IMR-90 (cell line): ENCODE results near the gene ADGRD1. TPM values are rescaled to one million over a fixed set of nuclear protein-coding genes. Genes with fewer than 3 reads are reported as not detected.

Experiments
- ATAC-seq: fragments of 200-7000 bp; cut with Tn5 transposase; 2 replicates; pipeline ENCODE4 v1.9.1; 2020; ENCODE audit warnings: low read depth, mild to moderate bottlenecking, moderate library complexity
- BruUV-seq: library from RNA; stranded (reverse); fragments of 400-500 nt; replicated peaks from 2 replicates; lab custom pipeline; 2021; lab: Mats Ljungman, UMichigan
- CTCF ChIA-PET: fragments of 300-600 bp; formaldehyde crosslinking; extraction: SDS; loops from one replicate; lab custom pipeline; 2021; ENCODE audit warnings: antibody characterized with exemption; lab: Yijun Ruan, JAX
- POLR2A ChIA-PET: fragments of 300-600 bp; sonication (Branson Sonifier 250); formaldehyde crosslinking; loops from one replicate; lab custom pipeline; 2022; ENCODE audit warnings: antibody characterized with exemption; ENCODE audit not compliant: unreplicated experiment; lab: Charles Lee
- DNase-seq: peaks from one replicate; pipeline ENCODE4 v3.0.0; 2013
- H2AFZ ChIP-seq: replicated peaks from 2 replicates; pipeline ENCODE3; 2013; ENCODE audit warnings: low read length, mild to moderate bottlenecking; ENCODE audit not compliant: poor library complexity
- H2AK5ac ChIP-seq: 2 replicates; pipeline ENCODE4 v1.6.1; 2013; ENCODE audit warnings: low read depth, low read length, inconsistent platforms
- H2AK9ac ChIP-seq: replicated peaks from 2 replicates; pipeline ENCODE3; 2013; ENCODE audit warnings: mild to moderate bottlenecking, low read depth, low read length, moderate library complexity; ENCODE audit not compliant: poor library complexity
- H2BK120ac ChIP-seq: 2 replicates; pipeline ENCODE4 v1.6.1; 2013; ENCODE audit warnings: low read depth, low read length, inconsistent platforms
- H2BK15ac ChIP-seq: 3 replicates; pipeline ENCODE4 v1.6.1; 2013; ENCODE audit warnings: low read depth, low read length, inconsistent platforms
- H2BK20ac ChIP-seq: 2 replicates; pipeline ENCODE4 v1.6.1; 2013; ENCODE audit warnings: low read depth, mild to moderate bottlenecking, inconsistent platforms, low read length, moderate library complexity
- H2BK5ac ChIP-seq: 2 replicates; pipeline ENCODE4 v1.6.1; 2013; ENCODE audit warnings: mild to moderate bottlenecking, low read depth, low read length, inconsistent platforms; ENCODE audit not compliant: poor library complexity, severe bottlenecking
- H3K14ac ChIP-seq: replicated peaks from 2 replicates; pipeline ENCODE4 v1.6.1; 2013; ENCODE audit warnings: low read depth, low read length, inconsistent platforms
- H3K18ac ChIP-seq: 2 replicates; pipeline ENCODE4 v1.6.1; 2013; ENCODE audit warnings: low read depth, low read length, control low read depth
- H3K23ac ChIP-seq: 2 replicates; pipeline ENCODE4 v1.6.1; 2013; ENCODE audit warnings: low read depth, low read length, inconsistent platforms
- H3K27ac ChIP-seq: 2 replicates; pipeline ENCODE4 v1.5.1; 2013; ENCODE audit warnings: mild to moderate bottlenecking, control low read depth, low read length; ENCODE audit not compliant: insufficient read depth
- H3K27me3 ChIP-seq: 2 replicates; pipeline ENCODE4 v1.6.1; 2013; ENCODE audit warnings: low read length; ENCODE audit not compliant: control insufficient read depth, insufficient read depth
- H3K36me3 ChIP-seq: 2 replicates; pipeline ENCODE4 v1.6.1; 2013; ENCODE audit warnings: low read length, mixed read lengths; ENCODE audit not compliant: control insufficient read depth, insufficient read depth
- H3K4ac ChIP-seq: 2 replicates; pipeline ENCODE4 v1.6.1; 2013; ENCODE audit warnings: low read depth, low read length, inconsistent platforms
- H3K4me1 ChIP-seq: 2 replicates; pipeline ENCODE4 v1.6.1; 2013; ENCODE audit warnings: low read length, mixed read lengths; ENCODE audit not compliant: control insufficient read depth, insufficient read depth
- H3K4me2 ChIP-seq: 2 replicates; pipeline ENCODE4 v1.6.1; 2013; ENCODE audit warnings: low read depth, mild to moderate bottlenecking, control low read depth, low read length, moderate library complexity
- H3K4me3 ChIP-seq: 2 replicates; pipeline ENCODE4 v1.5.1; 2013; ENCODE audit warnings: low read depth, mild to moderate bottlenecking, control low read depth, low read length, moderate library complexity; ENCODE audit not compliant: insufficient read depth
- H3K56ac ChIP-seq: 2 replicates; pipeline ENCODE4 v1.6.1; 2013; ENCODE audit warnings: low read length, inconsistent platforms; ENCODE audit not compliant: insufficient read depth; ENCODE audit errors: extremely low read depth
- H3K79me1 ChIP-seq, 2 experiments: 2 replicates each; pipeline ENCODE4 v1.6.1; 2013; ENCODE audit warnings: low read length in 2 of 2, inconsistent platforms in 1 of 2, low read depth in 1 of 2
- H3K9ac ChIP-seq: 2 replicates; pipeline ENCODE4 v1.6.1; 2013; ENCODE audit warnings: low read depth, low read length, control low read depth
- H3K9me1 ChIP-seq: 2 replicates; pipeline ENCODE4 v1.6.1; 2013; ENCODE audit warnings: low read length, inconsistent platforms; ENCODE audit not compliant: insufficient read depth
- H3K9me3 ChIP-seq: 2 replicates; pipeline ENCODE4 v1.6.1; 2013; ENCODE audit warnings: low read length; ENCODE audit not compliant: control insufficient read depth, insufficient read depth
- H4K20me1 ChIP-seq: 2 replicates; pipeline ENCODE4 v1.6.1; 2013; ENCODE audit warnings: low read length, inconsistent platforms; ENCODE audit not compliant: insufficient read depth
- H4K5ac ChIP-seq: 2 replicates; pipeline ENCODE4 v1.6.1; 2013; ENCODE audit warnings: mild to moderate bottlenecking, low read depth, low read length, control low read depth
- H4K8ac ChIP-seq, 2 experiments: 2 replicates each; pipeline ENCODE4 v1.6.1; 2013; ENCODE audit warnings: low read depth in 2 of 2, low read length in 2 of 2, control low read depth in 1 of 2, inconsistent platforms in 1 of 2
- H4K91ac ChIP-seq: 2 replicates; pipeline ENCODE4 v1.6.1; 2013; ENCODE audit warnings: low read depth, low read length, inconsistent platforms; ENCODE audit not compliant: insufficient read depth
- BHLHE40 ChIP-seq: fragments of 150-350 bp; IDR thresholded peaks from 2 replicates; pipeline ENCODE4 v1.6.1; 2016; ENCODE audit warnings: mild to moderate bottlenecking, low read depth, low read length
- CEBPB ChIP-seq: IDR thresholded peaks from 2 replicates; pipeline ENCODE4 v1.6.1; 2012; ENCODE audit warnings: low read depth, low read length, improper control_type of control experiment
- CHD1 ChIP-seq: IDR thresholded peaks from 2 replicates; pipeline ENCODE4 v1.6.1; 2012; ENCODE audit warnings: low read depth, low read length, improper control_type of control experiment
- CTCF ChIP-seq: conservative IDR thresholded peaks from 2 replicates; pipeline ENCODE4 v1.5.1; 2012; ENCODE audit warnings: mild to moderate bottlenecking, low read depth, low read length, improper control_type of control experiment
- ELK1 ChIP-seq: fragments of 150-350 bp; IDR thresholded peaks from 2 replicates; pipeline ENCODE4 v1.6.1; 2016; ENCODE audit warnings: low read depth, mild to moderate bottlenecking, low read length, moderate library complexity, borderline replicate concordance
- FOS ChIP-seq: fragments of 150-350 bp; IDR thresholded peaks from 2 replicates; pipeline ENCODE4 v1.6.1; 2016; ENCODE audit warnings: low read depth, low read length
- MAFK ChIP-seq: IDR thresholded peaks from 2 replicates; pipeline ENCODE4 v1.6.1; 2012; ENCODE audit warnings: low read depth, low read length, improper control_type of control experiment
- MAZ ChIP-seq: IDR thresholded peaks from 2 replicates; pipeline ENCODE4 v1.6.1; 2012; ENCODE audit warnings: low read depth, mild to moderate bottlenecking, low read length, improper control_type of control experiment, moderate library complexity, borderline replicate concordance
- MXI1 ChIP-seq: IDR thresholded peaks from 2 replicates; pipeline ENCODE4 v1.6.1; 2012; ENCODE audit warnings: low read depth, mild to moderate bottlenecking, low read length, moderate library complexity, borderline replicate concordance
- NFE2L2 ChIP-seq: fragments of 150-350 bp; IDR thresholded peaks from 2 replicates; pipeline ENCODE4 v1.6.1; 2016; ENCODE audit warnings: low read depth, mild to moderate bottlenecking, low read length
- POLR2A ChIP-seq: IDR thresholded peaks from 2 replicates; pipeline ENCODE4 v1.6.1; 2012; ENCODE audit warnings: mild to moderate bottlenecking, low read depth, low read length
- RAD21 ChIP-seq: IDR thresholded peaks from 2 replicates; pipeline ENCODE4 v1.6.1; 2012; ENCODE audit warnings: low read length, improper control_type of control experiment
- RCOR1 ChIP-seq: IDR thresholded peaks from 2 replicates; pipeline ENCODE4 v1.6.1; 2012; ENCODE audit warnings: mild to moderate bottlenecking, low read length, improper control_type of control experiment; ENCODE audit not compliant: insufficient replicate concordance
- RFX5 ChIP-seq: IDR thresholded peaks from 2 replicates; pipeline ENCODE4 v1.8.0; 2012; ENCODE audit warnings: low read depth, mild to moderate bottlenecking, low read length, moderate library complexity
- SMC3 ChIP-seq: fragments of 150-350 bp; IDR thresholded peaks from 2 replicates; pipeline ENCODE4 v1.6.1; 2016; ENCODE audit warnings: low read depth, mild to moderate bottlenecking, antibody characterized with exemption, low read length, moderate library complexity
- USF2 ChIP-seq: fragments of 150-350 bp; IDR thresholded peaks from 2 replicates; pipeline ENCODE4 v1.6.1; 2017; ENCODE audit warnings: mild to moderate bottlenecking, antibody characterized with exemption, low read length, low read depth
- WGBS, 2 experiments: methylation state at CpG; one replicate each; pipeline versions ENCODE4 v1.1.5 to v1.1.7; 2013; ENCODE audit warnings: missing lambda C conversion rate in 2 of 2; ENCODE audit not compliant: insufficient read length in 1 of 2; ENCODE audit errors: extremely low coverage in 2 of 2; 5-methylcytosine and 5-hydroxymethylcytosine counted together
- dilution Hi-C: fragments of 300-500 bp; cut with HindIII; formaldehyde crosslinking; loops from one replicate; pipeline ENCODE4 v1.14.3; 2018; ENCODE audit warnings: low sequenced_read_pairs; ENCODE audit not compliant: unreplicated experiment
- in situ Hi-C: fragments of 300-500 bp; cut with MboI; formaldehyde crosslinking; loops from 3 replicates; pipeline ENCODE4 v1.14.3; 2019; ENCODE audit warnings: low sequenced_read_pairs, inconsistent platforms, mixed read lengths
- intact Hi-C: fragments of 100-400 bp; cut with micrococcal nuclease; formaldehyde crosslinking; loops from 2 replicates; pipeline ENCODE4 v1.10.0; 2022
- polyA plus RNA-seq, 3 experiments: library from polyadenylated mRNA; depleted of rRNA; stranded (reverse); fragments of >200 nt; gene quantifications; 2 replicates each; pipeline ENCODE4 v1.2.3, GENCODE V29; 2012; ENCODE audit warnings: low replicate concordance in 1 of 3
- total RNA-seq: library from RNA; depleted of rRNA; stranded (reverse); fragments of >200 nt; gene quantifications from 2 replicates; pipeline ENCODE4 v1.2.3, GENCODE V29; 2012

The ADGRD1 gene
- total and polyA plus RNA-seq, 2 of the 4 experiments (the other 2 are of a cell fraction), result not detected

GRCh38 chr12:131044760-131045381 lies 91.2 kb downstream of the ADGRD1 start:
- no peak overlapping the region for H3K4ac ChIP-seq
- H3K36me3 ChIP-seq, result no peaks in the 10 kb centered on the region
- no TSS peak for BruUV-seq
- H3K4me3 ChIP-seq, result no peak overlapping the region
- no peak overlapping the region for H2BK120ac ChIP-seq
- H2AK5ac ChIP-seq, result no peak overlapping the region
- ChIA-PET POLR2A (no interaction called here), CTCF (no interaction called here)
- WGBS, 2 experiments, result 91% methylated on average over 36 of the region's 56 CpGs; no CpG with 5 or more reads in 1 of the 2 experiments
- no peak overlapping the region for H4K5ac ChIP-seq
- H3K27me3 ChIP-seq, result no peaks in the 10 kb centered on the region
- no peak overlapping the region for H2AK9ac ChIP-seq
- H4K91ac ChIP-seq, result no peak overlapping the region
- H3K9ac ChIP-seq, result no peak overlapping the region
- intact Hi-C loops (no loop called here), dilution Hi-C loops (no loop called here), in situ Hi-C loops (no loop called here)
- peaks cover 57% of the 10 kb centered on the region for H3K9me3 ChIP-seq
- DNase-seq, result no peak
- H3K79me1 ChIP-seq, result no peaks in the 10 kb centered on the region
- H3K14ac ChIP-seq, result no peak overlapping the region
- H3K23ac ChIP-seq, result no peak overlapping the region
- H3K56ac ChIP-seq, result no peak overlapping the region
- no peaks in the 10 kb centered on the region for H4K20me1 ChIP-seq
- H3K27ac ChIP-seq, result no peak overlapping the region
- no peak overlapping the region for H2BK20ac ChIP-seq
- H2BK15ac ChIP-seq, result no peak overlapping the region
- H3K4me1 ChIP-seq, result no peaks in the 10 kb centered on the region
- TF ChIP-seq MAZ, result no peak
- no peak for TF ChIP-seq CTCF
- no peak for TF ChIP-seq RAD21
- TF ChIP-seq RCOR1, result no peak
- no peak for TF ChIP-seq RFX5
- no peak for TF ChIP-seq POLR2A
- no peak for TF ChIP-seq ELK1
- no peak for TF ChIP-seq MXI1
- TF ChIP-seq CHD1, result no peak
- TF ChIP-seq USF2, result no peak
- no peak for TF ChIP-seq BHLHE40
- TF ChIP-seq NFE2L2, result no peak
- TF ChIP-seq MAFK, result no peak
- no peak for TF ChIP-seq CEBPB
- no peak for TF ChIP-seq FOS
- TF ChIP-seq SMC3, result no peak
- no peak overlapping the region for H4K8ac ChIP-seq
- no peak overlapping the region for H2BK5ac ChIP-seq
- H3K9me1 ChIP-seq, result no peaks in the 10 kb centered on the region
- no peak overlapping the region for H3K18ac ChIP-seq
- ATAC-seq, result no peak
- no peak overlapping the region for H2AFZ ChIP-seq
- no peak overlapping the region for H3K4me2 ChIP-seq
